ENCODE data around the gene MYOZ3.

MYOZ3 gene

DNA sequence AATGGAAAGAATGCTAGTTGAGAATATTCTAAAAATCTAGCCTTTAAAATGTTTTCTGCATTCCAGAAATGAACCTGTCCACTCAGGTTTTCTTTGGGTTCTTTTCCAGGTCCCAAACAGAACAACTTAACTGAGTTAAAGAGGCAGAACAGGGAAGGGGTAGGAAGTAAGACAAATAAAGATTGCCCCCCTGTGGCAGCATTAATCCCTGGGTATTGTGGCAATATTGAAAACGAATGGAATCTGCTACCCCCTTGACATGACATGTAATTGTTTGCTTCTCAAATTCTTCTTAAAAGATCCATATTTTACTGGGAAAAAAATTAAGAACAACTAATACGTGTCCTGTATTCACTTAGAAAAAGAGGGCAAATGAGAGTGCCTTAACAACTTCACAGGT, 49.1 kb downstream of the MYOZ3 start:
- peak; percentile 44 for DNase-seq

DNA sequence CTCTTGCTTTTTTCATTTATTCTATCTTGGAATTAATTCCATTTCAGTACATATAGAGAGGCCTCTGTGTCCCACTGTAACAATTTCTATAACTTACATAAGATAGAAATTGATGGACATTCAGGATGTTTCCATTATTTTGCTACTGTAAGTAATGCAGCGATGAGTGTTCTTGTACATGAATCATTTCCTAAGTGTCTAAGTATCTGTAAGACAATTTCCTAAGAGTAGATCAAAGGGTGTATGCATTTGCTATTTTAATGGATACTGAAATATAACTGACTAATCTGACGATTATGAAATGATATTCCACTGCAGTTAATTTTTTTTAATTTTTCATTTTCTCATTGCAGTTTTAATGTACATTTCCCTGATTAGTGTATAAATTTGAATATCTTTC, 62.8 kb downstream of the MYOZ3 start:
- DNase-seq = no peak
